Fibroblast of skin of back (primary cell): ENCODE results near the gene MARCHF10.

Experiments
- DNase-seq: peaks from one replicate; pipeline ENCODE4 v3.0.0-alpha.2; 2013

MARCHF10 gene

GRCh38 chr17:62717589-62717855, 90.6 kb downstream of the MARCHF10 start:
- DNase-seq, result no peak

- DNase-seq, result no peak
These were observed 91.1 kb downstream of the MARCHF10 start for GRCh38 chr17:62716834-62717588.

DNA sequence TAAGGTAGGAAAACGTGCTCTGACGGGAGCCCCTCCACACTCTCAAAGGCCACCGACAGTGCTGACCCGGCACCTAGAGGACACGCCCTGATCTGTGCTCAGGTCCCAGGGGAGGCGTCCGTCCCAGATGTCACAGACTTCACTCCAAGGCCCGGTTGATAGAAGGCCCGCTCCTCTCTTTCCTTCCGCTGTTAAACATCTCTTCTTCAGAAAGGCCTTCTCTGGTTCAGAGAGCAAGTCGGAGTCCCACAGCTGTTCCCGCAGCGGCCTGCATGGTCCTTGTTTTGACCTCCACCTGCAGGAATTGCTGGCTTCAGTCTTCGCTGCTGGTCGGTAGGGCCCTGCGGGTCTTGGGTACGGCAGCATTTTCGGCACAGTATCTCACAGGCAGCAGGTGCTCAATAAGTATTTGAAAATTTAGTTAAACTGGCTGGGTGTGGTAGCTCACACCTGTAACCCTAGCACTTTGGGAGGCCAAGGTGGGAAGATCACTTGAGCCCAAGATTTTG, 92.2 kb downstream of the MARCHF10 start:
- no peak for DNase-seq

DNA sequence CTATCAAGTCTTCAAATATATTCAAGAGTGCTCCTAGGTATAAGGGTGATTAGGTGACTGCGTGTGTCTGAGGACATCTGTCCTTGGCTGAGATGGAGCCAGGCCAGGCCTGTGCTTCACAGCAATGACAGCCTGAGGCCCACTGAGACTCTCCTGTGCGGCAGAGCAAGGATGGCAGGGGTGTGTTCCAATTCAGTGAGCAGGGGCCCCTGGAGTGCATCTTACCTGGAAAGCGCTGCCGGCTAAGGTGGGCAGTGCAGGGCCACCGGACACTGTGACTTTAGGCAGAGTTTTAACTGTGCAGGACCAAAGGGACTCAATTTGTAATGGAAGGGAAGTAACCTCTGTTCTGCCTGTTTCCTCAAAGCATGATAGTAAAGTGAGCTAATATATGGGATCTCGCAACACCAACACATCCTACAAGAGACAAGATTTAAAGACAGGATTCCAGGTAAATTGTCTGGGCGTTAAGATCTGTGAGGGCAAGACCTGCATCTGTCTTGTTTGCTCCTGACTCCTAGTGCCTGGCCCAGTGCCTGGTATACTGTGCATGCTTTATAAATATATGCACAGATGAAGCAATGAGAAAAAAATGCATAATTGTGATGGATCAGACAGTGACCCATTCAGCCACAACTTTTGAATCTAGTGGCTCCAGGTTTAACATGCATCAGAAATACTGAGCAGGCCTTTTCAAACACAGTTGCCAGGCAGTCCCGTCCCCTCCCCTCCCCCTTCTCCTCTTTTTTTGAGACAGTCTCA, 93.9 kb downstream of the MARCHF10 start:
- peak; percentile 35 for DNase-seq

- no peak for DNase-seq
These were observed 94.8 kb downstream of the MARCHF10 start for GRCh38 chr17:62713086-62713881.

- no peak for DNase-seq
These were observed 95.9 kb downstream of the MARCHF10 start for GRCh38 chr17:62712171-62712581.

DNA sequence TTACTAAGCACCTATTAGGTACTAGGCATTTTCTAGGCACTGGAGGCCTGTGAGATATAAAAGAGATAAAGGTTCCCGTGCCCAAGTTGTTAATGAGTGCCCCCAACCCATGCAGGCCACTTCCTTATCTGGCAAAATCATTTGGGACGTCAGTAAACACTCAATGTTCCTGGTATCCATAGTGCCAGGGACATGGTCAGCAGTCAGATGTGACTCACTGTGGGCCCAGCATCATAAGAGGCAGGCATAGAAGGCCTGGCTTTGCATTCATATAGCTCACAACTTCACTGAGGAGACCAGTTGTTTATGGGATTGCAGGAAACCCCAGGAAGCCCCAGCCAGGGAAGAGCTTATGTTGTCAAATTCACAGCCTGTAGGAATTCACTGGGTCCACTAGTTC, 99.5 kb downstream of the MARCHF10 start:
- DNase-seq, result no peak

- DNase-seq, result no peak
These were observed 100.7 kb downstream of the MARCHF10 start for GRCh38 chr17:62707425-62707739.

DNA sequence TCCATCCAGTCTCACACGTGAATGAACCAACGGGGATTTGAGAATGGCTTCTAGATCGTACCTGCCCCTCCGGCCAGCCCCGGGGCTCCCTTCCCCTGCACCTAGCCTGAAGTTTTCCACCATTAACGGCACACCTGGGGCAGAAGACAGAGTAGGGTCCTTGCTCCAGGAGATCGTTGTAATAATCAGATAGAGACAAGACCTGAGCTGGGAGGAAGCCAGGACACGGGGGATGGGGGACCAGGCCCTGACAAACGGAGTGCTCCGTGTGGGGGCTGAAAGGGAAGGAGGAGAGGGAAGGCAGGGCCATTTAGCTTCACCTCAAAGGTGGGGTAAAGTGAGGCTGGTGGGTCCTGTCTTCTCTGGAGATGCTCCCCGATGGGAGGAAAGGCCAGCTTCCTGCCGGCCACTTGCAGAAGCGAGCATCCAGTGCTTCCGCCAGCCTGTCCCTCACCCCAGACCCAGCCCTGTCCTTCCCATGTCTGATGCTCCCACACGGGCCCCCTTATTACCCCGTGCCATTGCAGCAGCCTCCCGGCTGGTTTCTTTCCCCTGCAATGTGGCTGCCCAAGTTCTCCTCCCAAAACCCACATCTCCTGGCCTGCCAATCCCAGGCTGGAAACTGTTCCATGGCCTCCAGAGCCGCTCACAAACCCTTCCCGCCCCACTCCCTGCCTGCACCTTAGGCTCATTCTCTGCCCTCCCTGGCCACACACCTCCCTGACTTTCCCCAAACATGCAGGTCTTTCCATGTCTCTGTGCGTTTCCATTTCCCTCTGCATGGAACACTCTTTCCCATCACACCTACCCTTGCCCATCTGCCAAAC, 101.3 kb downstream of the MARCHF10 start:
- no peak for DNase-seq

GRCh38 chr17:62705778-62706597, 102.1 kb downstream of the MARCHF10 start:
- DNase-seq, result no peak

GRCh38 chr17:62705156-62705777, 102.8 kb downstream of the MARCHF10 start:
- no peak for DNase-seq

- no peak for DNase-seq
These were observed 103.6 kb downstream of the MARCHF10 start for GRCh38 chr17:62704381-62704971.

GRCh38 chr17:62703776-62704380, 104.2 kb downstream of the MARCHF10 start:
- peak; percentile 64 for DNase-seq

DNA sequence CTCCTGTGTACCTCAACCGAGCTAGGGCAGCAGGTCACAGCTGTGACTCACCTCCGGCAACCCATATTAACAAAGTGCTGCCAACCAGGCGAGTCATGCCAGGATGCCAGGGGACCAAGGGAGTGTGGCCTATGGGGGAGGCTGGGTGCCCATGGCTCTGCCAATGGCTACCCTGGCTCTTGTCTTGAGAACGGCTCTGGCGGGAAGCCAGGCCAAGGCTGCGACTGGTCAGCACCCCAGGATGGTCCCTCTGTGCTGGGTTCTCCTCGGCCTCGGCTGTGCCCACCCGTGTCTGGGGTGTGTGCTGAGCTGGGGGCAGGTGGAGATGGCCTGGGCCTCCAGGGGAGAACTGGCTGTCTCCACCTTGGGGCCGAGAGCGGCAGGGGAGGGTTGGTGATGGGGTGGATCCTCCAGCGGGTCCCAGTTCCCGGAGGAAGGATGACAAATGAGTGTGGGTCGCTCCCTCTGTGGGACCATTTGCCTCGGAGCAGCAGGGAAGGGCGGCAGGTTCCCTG, 104.8 kb downstream of the MARCHF10 start:
- DNase-seq, result peak; percentile 73

DNA sequence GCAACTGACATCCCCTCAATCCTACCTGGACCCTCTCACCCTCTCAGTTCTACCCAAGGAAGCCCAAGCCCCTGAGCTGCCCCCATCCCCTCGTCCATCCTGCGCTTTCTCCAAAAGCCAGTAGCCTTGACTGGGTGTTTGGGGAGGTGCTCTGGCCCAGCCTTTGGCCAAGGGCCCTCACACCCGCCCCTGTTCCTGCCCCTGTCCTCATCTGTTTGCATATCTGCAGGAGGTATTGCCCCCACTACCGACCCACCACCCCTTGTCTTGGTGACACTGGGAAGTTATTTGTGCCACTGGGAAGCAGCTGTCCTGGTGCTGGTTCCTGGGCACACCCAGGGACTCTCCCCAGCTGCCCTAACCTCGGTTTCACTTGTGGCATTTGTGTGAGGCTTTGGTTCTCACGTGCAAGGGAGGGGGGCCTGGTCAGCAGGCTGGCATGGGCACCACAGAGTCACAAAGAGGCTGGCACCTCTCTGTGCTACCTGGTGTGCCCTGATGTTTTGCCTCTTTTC, 105.3 kb downstream of the MARCHF10 start:
- DNase-seq, result no peak

GRCh38 chr17:62701706-62702085, 106.4 kb downstream of the MARCHF10 start:
- DNase-seq, result no peak

DNA sequence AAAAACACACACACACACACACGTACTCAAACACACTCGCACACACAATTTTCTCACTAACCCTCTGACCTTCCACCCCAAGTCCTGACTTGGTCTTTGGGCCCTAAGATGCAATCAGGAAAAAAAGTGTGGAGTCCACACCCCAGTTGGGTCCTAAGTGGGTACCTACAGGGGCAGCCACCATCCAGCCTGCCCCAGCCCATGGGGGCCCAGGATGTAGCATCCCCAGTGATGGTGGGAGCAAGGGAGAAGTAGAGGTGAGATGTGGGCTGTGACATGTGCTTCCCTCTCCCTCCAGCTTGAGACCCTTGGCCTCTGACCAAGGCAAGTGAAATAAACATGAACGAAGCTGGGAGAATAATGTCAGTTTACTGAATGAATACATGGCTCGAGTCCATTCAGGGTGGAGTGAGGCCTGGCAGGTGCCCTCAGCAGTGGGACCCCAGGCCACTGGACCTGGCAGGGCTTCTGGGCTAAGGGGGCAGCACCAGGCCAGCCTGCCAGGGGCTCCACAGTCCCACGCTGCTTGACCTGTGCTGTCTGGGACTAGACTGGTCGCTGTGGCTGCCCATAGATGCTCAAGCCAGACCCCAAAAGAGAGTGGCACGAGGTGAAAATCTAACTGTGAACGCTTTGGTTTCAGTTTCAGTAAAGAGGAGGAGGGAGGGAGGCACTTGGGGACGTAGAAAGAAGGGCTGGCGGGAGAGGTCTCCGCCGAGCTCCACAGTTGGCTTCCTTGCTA, 107.0 kb downstream of the MARCHF10 start:
- no peak for DNase-seq

DNA sequence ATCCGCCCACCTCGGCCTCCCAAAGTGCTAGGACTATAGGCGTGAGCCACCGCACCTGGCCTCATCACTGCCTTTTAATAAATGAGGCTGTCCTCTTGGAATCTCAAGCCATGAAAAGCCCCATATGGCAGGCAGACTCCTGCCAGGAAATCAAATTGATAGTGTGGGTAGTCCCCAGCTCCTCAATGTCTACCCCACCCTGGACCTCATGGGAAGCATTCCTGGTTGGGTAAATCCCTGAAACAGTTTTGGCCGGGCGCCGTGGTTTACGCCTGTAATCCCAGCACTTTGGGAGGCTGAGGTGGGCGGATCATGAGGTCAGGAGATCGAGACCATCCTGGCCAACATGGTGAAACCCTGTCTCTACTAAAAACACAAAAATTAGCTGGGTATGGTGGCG, 109.7 kb downstream of the MARCHF10 start:
- peak; percentile 25 for DNase-seq
